Subcutaneous adipose tissue (tissue), 4 donors: ENCODE data around the gene C1orf198. TPM values are rescaled to one million over a fixed set of nuclear protein-coding genes. Genes with fewer than 3 reads are reported as not detected.

ENCODE experiments used
- total RNA-seq, 4 donors: library from RNA; depleted of rRNA; stranded (reverse); fragments of >200 nt; gene quantifications; one replicate each; pipeline ENCODE4 v1.1.0, GENCODE V29; 2016
- TF ChIP-seq, protein P1 (sequence below): fragments of 450-650 bp; IDR thresholded peaks from one replicate; pipeline ENCODE4 v1.5.1; 2016; ENCODE audit warnings: low read depth, mild to moderate bottlenecking, control low read depth, antibody characterized with exemption, moderate library complexity

Gene C1orf198
- total RNA-seq, 4 donors from 2014 or later: 37.4 to 103 (median 48.1) TPM

DNA sequence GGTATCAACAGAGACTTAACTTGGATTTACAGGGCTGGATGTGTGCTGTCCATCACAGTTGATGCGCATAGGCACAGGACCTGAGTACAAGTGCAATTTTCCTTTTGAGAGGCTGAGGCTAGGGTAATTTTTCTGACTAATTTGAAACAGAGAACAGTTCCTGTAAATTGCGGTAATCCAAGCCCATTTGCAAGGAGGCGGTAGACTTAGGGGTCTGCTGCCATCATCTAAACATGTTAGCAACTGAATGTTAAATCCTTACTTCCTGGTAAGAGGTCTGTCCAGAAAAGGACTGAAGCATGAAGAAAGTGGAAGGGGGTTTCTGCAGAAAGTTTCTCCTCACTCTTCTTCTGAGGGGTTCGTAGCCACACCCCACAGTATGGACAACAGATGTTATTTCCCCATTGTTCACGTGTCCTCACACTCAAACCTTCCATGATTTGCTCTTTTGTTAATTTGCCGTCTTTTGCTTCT lies 23.7 kb upstream of the C1orf198 start:
- TF ChIP-seq, protein P1, sequence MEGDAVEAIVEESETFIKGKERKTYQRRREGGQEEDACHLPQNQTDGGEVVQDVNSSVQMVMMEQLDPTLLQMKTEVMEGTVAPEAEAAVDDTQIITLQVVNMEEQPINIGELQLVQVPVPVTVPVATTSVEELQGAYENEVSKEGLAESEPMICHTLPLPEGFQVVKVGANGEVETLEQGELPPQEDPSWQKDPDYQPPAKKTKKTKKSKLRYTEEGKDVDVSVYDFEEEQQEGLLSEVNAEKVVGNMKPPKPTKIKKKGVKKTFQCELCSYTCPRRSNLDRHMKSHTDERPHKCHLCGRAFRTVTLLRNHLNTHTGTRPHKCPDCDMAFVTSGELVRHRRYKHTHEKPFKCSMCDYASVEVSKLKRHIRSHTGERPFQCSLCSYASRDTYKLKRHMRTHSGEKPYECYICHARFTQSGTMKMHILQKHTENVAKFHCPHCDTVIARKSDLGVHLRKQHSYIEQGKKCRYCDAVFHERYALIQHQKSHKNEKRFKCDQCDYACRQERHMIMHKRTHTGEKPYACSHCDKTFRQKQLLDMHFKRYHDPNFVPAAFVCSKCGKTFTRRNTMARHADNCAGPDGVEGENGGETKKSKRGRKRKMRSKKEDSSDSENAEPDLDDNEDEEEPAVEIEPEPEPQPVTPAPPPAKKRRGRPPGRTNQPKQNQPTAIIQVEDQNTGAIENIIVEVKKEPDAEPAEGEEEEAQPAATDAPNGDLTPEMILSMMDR: no peak

DNA sequence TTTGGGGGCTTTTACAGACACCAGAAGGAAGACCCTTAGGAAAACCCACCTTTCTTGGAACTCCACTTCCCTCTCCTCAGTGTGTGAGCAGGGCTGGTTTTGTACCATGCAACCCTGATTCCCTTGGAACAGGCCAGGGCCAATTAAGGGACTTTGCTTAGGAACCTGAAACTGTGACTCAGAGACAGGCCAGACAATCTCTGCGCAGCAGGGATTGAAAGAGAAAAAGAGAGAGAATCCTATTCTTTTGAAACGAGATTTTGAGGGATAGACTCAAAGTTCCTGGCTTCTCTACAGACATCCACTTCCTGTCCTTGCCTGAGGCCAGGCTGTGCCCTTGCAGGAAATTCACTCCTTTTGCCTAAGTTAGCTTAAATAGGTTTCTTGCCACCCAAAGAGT lies 23.1 kb upstream of the C1orf198 start:
- TF ChIP-seq, protein P1: no peak

DNA sequence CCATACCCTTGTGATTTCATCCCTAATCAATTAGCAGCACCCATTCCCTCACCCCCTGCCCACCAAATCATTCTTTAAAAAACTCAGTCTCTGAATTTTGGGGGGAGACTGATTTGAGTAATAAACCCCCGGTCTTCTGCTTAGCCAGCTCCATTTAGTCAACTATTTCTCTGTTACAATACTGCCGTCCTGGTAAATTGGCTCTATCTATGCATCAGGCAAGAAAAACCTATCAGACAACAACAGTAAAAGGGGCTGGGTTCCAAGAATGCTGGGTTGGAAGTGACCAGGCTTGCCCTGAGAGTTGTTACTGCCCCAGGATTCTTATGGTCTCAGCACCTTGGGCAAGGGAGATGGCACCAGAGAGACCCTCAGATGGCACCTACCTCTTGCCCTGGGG lies 16.3 kb upstream of the C1orf198 start:
- TF ChIP-seq, protein P1: no peak

DNA sequence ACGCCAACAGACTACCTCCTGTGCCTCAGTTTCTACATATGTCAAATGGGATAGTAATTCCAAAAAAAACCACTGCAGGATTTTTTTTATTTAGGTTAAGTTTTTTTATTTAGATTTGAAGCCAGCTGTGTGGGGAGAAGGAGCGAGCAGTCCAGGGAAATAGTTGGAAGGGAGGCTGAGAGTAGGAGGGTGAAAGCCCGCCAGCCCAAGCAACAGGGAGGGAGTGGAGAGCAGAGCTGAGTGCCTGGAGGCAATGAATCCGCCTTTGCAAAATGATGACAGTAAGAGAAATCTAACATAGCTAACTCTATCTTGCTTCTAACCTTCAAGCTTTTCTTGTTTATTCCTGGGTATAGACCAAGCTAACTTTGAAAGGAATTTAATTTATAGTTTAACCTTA lies 15.6 kb upstream of the C1orf198 start:
- TF ChIP-seq, protein P1: no peak

DNA sequence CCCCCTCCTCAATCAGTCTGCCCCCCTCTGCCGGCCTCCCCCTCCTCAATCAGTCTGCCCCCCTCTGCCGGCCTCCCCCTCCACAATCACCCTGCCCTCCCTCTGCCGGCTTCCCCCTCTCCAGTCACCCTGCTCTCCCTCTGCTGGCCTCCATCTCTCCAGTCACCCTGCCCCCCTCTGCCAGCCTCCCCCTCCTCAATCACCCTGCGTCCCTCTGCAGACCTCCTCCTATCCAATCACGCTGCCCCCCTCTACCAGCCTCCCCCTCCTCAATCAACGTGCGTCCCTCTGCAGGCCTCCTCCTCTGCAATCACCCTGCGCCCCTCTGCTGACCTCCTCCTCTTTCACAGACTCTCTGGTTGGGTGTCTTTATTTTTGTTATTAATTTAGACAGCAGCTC lies 11.5 kb upstream of the C1orf198 start:
- TF ChIP-seq, protein P1: no peak

DNA sequence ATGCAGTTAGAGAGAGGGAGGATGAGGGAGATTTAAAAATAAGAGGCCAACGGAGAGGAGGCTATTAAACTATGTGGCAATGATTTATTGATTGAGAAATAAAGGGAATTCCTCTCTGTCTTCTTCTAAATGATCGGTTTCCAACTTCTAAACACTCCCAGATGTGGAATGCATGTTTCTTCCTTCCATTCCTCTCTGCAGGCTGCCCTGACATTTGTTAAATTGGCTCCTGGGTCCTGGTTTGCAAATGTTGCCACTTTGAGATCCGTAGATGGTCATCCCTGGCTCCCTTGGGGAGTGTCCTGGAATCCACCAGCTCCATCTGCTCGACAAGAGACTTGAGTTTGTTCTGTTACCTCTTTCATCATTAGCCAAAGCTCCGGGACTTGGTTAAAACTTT lies 10.3 kb upstream of the C1orf198 start:
- TF ChIP-seq, protein P1: no peak

DNA sequence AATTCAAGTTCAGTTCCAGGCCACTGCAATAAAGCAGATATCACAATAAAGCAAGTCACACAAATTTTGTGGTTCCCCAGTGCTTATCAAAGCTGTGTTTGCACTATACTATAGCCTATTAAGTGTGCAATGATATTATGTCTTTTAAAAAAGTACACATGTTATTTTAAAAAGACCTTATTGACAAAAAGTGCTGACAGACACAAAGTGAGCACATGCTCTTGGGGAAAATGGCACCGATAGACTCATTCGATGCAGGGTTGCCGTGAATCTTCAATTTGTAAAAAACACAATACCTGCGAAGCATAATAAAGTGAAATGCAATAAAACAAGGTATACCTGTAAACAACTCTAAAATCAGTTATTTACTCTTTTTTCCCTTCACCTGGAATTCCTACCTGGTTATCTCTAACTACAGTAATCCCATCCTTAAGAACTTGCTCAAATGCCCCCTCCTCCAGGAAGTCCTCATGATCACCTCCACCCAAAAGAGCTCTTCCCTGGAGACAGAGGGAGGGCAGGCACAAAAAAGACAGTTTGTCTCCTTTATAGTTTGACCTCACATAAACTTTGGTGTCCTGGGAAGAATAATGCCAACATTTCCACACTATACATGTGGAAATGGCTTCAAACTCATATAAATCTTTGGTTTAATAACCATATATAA lies 9.7 kb upstream of the C1orf198 start:
- TF ChIP-seq, protein P1: no peak
